Measurements from ENCODE around the gene HMCN2. TPM values are rescaled to one million over a fixed set of nuclear protein-coding genes. Genes with fewer than 3 reads are reported as not detected.

HMCN2 gene
- total RNA-seq, 1 experiment from 2014 or later: 8.6 TPM

- Histone ChIP-seq H2AFZ (ENCODE audit: low read length) (no peak overlapping the region), H3T11ph (ENCODE audit: low read length) (no peak overlapping the region), H2BK5ac (ENCODE audit: insufficient read length, low read length) (no peak overlapping the region), H3K56ac (ENCODE audit: insufficient read length, low read depth, low read length) (no peak overlapping the region), H3K79me2 (ENCODE audit: insufficient read depth, low read length) (no peaks in the 10 kb centered on the region), H3K27me3 (ENCODE audit: insufficient read depth, low read length) (no peaks in the 10 kb centered on the region), H3K23ac (ENCODE audit: insufficient read length, low read depth, low read length) (no peak overlapping the region), H3K4ac (ENCODE audit: low read depth, low read length) (no peak overlapping the region), H3K9ac (ENCODE audit: extremely low read depth, insufficient read length, low read length) (no peak overlapping the region), H3K14ac (ENCODE audit: insufficient read depth, low read length) (no peak overlapping the region), H4K20me1 (ENCODE audit: control insufficient read depth, insufficient read depth, insufficient read length) (peaks cover 4% of the 10 kb centered on the region), H3K23me2 (ENCODE audit: insufficient read length, low read depth, low read length, poor library complexity, severe bottlenecking) (no peaks in the 10 kb centered on the region), H2AK5ac (ENCODE audit: insufficient read length, low read length) (no peak overlapping the region), H2BK12ac (ENCODE audit: insufficient read length, low read depth, low read length) (no peak overlapping the region), H3K4me1 (ENCODE audit: insufficient read depth, low read length) (0 out of 2 replicates have a peak, but pooled peaks cover 2% of the 10 kb centered on the region), H3K18ac (ENCODE audit: insufficient read length, low read depth, low read length) (no peak overlapping the region), H3K4me2 (ENCODE audit: insufficient read depth, insufficient read length, low read length) (no peak overlapping the region), H4K91ac (ENCODE audit: insufficient read length, low read depth, low read length) (no peak overlapping the region), H3K9me3 (ENCODE audit: control insufficient read depth, low read depth, low read length) (no peaks in the 10 kb centered on the region), H3K79me1 (ENCODE audit: insufficient read depth, low read depth, low read length, poor library complexity, severe bottlenecking) (no peaks in the 10 kb centered on the region), H3K27ac (ENCODE audit: insufficient read length, low read depth, low read length) (no peak overlapping the region), H4K8ac (replicated peaks; ENCODE audit: insufficient read length, low read depth, low read length) (no peak overlapping the region), H2BK20ac (ENCODE audit: low read depth, low read length, poor library complexity, severe bottlenecking) (no peak overlapping the region), H2BK15ac (ENCODE audit: low read depth, low read length) (no peak overlapping the region), H4K5ac (ENCODE audit: insufficient read length, low read depth, low read length) (no peak overlapping the region), H2BK120ac (ENCODE audit: low read depth, low read length, poor library complexity, severe bottlenecking) (no peak overlapping the region)
- no peaks in the 10 kb centered on the region for H3K9me3 Mint-ChIP-seq
- H3K4me1 Mint-ChIP-seq: peaks cover 13 to 35% of the 10 kb centered on the region in 2 experiments
- no peak for DNase-seq
- no peaks in the 10 kb centered on the region for H3K27me3 Mint-ChIP-seq (ENCODE audit: low read depth)
- H3K36me3 Mint-ChIP-seq (ENCODE audit: insufficient read depth in 1 of 3, low read depth in 3 of 3): peaks cover 2 to 17% (median 13%) of the 10 kb centered on the region in 3 experiments; a peak in 6 of 7 replicates
- H3K4me3 Mint-ChIP-seq: no peak overlapping the region
- WGBS (ENCODE audit: extremely low coverage, insufficient read length, low lambda C conversion rate): no CpG with 5 or more reads among the region's 13 CpGs
- H3K27ac Mint-ChIP-seq: peak overlapping the region in 1 of 3 experiments; percentile 40; a peak in 1 of 7 replicates
- no peak for TF ChIP-seq CTCF (conservative IDR thresholded peaks at IDR 0.05)
These were observed 208.0 kb downstream of the HMCN2 start for GRCh38 chr9:130473566-130473965.

All from H9 (cell line).